GM18907 (cell line): ENCODE measurements around the gene CDK14.
A peak's percentile ranks its signal among the peaks of the same experiment; 100 is the strongest.
"Not testable (repeated sequence)": the region's sequence is repeated elsewhere in the genome, so short reads cannot be mapped to it uniquely, and the experiment has no call there.

Experiments
- ATAC-seq: cut with Tn5 transposase; IDR thresholded peaks from one replicate; pipeline ENCODE4 v1.9.1; 2021; ENCODE audit warnings: mild to moderate bottlenecking, moderate library complexity; ENCODE audit not compliant: unreplicated experiment

Gene CDK14

DNA sequence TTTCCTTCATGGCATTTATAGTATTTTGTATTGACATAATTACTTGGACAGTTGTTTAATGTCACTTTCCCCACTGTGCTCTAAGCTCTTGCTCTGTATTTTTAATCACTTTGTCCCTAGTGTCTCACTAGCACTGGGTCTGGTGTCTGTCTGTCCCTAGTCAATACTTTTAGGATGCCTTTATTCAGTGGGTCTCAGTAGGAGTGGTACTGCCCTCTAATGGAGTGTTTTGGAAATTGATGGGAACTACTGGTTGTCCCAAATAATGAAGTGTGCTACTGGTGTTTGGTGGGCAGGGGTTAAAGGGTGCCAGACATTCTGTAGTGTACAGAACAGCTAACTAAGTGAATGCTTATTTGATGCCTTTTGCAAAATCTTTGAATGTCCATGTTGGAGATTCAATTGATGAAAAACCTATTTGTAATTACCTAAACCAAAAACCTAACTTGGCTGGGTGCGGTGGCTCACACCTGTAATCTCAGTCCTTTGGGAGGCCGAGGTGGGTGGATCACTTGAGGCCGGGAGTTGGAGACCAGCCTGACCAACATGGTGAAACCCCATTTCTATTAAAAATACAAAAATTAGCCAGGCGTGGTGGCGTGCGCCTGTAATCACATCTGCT is 33.3 kb downstream of the CDK14 start:
- peak; percentile 75 for ATAC-seq

DNA sequence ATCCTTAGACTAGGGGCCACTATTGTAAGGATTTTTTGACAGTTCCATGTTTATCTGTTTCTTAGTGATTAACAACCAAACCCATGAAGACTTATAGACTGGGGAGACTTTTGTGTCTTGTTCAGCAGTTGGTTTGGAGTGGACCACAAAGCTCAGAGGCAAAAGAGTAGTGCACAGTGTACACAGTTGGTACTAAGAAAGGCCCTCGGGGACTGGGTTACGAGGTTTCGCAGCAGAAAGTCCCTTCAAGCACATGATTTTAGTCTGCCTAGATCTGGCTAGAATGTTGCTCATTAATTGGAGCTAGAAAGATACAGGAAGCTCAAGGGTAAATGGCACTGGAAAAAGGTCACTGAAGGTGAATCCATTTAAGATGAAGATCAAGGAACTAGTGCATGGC is 35.4 kb downstream of the CDK14 start:
- no peak for ATAC-seq

DNA sequence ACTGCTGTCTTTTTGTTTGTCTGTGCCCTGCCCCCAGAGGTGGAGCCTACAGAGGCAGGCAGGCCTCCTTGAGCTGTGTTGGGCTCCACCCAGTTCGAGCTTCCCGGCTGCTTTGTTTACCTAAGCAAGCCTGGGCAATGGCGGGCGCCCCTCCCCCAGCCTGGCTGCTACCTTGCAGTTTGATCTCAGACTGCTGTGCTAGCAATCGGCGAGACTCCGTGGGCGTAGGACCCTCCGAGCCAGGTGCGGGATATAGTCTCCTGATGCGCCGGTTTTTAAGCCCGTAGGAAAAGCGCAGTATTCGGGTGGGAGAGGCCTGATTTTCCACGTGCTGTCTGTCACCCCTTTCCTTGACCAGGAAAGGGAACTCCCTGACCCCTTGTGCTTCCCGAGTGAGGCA is 43.6 kb downstream of the CDK14 start:
- not testable (repeated sequence) for ATAC-seq

DNA sequence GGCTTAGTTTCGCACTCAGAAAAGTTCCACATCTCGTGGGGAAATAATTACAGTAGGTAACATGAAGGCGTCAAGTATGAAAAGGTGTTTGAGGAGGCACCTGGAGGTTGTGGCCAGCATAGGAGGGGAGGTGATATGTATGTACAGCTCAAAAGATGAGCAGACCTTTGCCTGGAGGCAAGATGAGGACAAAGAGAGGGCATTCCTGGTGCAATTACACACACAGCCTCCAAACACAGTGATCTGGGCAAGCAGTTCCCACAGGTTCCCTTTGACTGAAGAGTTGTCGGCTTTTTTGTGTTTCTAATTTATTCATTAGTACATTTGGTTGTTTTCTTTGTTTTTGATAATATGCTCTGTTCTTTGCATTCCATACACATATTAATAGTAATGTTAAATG is 46.9 kb downstream of the CDK14 start:
- no peak for ATAC-seq

DNA sequence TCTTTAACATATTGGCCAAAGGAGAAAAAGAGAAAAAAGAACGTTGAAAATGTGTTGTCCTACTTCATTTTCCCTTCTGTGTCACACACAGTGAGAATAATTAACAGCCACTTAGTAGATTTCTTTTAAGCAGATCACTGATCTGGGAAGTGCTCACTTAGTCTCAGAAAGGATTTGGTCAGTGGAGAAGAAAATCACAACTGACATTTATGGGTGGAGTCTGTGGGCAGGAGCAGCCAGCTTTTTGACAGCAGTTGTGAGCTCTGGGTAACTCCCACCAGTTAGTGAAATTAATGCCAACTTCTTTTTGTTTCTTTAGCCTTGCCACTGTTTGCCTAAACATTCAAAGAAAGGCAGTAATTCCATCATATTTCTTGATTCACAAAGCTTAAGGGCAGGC is 49.7 kb downstream of the CDK14 start:
- peak; percentile 71 for ATAC-seq

DNA sequence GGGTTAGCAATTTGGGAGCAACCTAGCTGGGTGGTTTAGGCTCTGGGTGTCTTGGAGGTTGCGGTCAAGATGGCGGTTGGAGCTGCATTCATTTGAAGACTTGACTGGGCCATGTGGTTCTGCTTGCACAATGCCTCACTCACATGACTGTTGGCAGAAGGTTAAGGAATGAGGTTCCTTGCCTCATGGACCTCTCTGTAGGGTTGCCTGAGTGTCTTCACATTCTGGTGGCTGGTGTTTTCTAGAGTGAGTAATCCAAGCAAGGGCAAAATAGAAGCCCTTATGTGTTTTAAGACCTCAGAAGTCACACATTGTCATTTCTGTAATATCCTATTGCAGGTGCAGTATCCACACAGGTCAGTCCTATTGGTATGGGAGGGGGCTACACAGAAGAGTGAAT is 52.0 kb downstream of the CDK14 start:
- no peak for ATAC-seq

DNA sequence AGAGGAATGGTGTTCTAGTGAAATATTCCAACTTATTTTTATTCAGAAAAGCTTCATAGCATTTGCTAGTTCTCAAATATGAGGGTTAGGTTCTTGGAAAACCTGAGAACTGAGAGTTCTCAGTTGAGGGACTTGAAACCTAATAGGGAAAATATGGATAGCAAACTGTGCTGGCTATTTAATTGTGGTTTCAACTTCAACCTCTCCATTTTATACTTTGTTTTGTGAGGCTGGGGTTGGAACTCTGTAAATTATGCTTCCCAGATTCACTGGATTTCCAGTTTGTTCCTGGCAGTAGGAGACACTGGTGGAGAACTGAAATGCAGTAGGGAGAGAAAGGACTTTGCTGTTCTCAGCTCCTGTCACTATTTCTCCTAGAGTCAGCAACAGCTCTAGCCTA is 52.7 kb downstream of the CDK14 start:
- ATAC-seq, result no peak

DNA sequence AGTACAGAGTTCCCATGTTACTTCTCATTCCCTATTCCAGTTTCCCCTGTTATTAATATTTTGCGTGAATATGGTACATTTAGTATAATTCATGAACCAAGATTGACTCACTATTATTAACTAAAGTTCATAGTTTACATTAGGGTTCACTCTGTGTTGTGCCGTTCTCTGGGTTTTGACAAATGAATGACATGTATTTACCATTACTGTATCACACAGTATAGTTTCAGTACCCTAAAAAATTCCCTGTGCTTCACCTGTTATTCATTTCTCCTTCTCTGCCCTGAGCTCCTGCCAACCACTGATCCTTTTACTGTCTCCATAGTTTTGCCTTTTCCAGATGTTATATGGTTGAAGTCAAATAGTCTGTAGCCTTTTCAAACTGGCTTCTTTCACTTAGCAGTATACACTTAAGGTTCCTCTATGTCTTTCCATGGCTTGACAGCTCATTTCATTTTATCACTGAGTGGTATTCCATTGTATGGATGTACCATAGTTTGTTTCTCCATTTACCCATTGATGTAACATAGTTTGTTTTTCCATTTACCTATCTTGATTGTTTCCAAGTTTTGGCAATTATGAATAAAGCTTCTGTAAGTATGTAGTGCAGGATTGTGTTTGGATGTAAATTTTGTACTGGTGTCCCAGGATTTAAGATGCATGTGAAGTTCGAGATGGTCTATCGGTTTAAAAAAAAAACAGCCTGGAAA is 58.8 kb downstream of the CDK14 start:
- ATAC-seq, result no peak

DNA sequence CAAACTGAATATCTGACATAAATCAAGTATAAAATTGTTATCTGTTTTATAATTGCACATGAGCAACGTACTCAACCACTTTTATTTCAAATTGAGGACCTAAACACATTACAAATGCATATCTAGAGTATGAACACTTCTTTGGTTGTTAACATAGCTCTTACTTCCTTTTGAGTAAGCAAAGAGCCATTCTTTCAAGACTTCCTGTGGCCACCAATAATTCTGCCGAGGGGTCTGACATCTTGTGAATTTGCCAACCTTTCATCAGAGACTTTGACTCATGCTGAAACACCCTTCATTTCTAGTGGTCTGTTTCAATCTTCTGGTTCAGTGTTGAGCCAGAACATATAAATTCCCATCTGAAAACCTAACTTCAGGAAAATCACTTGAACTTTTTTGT is 59.4 kb downstream of the CDK14 start:
- ATAC-seq, result peak; percentile 68

DNA sequence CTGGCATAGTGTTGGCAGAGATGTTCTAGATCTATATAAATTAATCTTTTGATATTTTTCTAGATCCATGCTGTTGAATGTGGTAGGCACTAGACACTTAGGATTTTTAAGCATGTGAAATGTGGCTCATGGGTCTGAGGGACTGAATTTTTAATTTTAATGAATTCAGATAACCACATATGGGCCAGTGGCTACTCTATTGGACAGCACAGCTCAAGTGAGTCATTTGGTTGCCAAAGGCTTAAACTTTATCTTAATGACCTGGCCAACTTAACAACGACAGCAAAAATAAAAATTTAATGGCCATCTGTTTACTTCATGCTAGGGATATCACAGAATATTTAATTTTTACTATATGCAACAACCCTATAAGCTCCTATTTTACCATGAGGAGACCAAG is 61.4 kb downstream of the CDK14 start:
- ATAC-seq, result no peak

DNA sequence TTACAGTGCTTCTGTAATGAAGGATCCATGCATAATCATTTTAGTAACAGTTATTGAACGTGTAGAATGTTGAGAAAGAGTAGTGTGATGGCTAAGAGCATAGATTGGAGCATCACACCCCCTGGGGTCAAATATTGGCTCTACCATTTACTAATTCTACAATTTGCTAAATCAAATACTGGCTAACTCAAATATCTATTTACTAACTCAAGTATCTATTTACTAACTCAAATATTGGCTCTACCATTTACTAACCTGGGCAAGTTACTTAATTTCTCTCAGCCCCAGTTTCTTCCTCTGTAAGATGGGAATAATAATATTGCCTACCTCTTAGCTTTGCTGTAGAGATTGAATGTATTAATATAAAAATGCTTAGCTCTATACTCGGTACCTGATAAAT is 64.0 kb downstream of the CDK14 start:
- ATAC-seq, result no peak

DNA sequence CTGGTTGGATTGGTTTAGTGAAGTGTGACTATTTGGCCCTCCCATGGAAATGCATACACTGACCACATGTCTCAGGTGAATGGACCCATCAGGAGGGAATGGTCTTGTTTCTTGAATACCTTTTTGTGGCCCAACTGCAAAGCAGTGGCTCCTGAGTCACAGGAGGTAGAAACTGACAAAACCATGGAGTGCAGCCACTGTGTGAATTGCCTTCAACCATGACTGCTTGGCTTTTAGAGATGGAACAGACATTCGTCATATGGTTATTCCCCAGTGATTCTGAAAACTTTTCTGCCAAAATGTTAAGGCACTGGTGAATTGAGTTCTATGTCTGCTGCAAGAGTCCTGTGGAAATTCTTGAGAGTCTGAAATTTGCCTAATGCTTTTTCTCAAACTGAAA is 64.7 kb downstream of the CDK14 start:
- peak; percentile 62 for ATAC-seq

DNA sequence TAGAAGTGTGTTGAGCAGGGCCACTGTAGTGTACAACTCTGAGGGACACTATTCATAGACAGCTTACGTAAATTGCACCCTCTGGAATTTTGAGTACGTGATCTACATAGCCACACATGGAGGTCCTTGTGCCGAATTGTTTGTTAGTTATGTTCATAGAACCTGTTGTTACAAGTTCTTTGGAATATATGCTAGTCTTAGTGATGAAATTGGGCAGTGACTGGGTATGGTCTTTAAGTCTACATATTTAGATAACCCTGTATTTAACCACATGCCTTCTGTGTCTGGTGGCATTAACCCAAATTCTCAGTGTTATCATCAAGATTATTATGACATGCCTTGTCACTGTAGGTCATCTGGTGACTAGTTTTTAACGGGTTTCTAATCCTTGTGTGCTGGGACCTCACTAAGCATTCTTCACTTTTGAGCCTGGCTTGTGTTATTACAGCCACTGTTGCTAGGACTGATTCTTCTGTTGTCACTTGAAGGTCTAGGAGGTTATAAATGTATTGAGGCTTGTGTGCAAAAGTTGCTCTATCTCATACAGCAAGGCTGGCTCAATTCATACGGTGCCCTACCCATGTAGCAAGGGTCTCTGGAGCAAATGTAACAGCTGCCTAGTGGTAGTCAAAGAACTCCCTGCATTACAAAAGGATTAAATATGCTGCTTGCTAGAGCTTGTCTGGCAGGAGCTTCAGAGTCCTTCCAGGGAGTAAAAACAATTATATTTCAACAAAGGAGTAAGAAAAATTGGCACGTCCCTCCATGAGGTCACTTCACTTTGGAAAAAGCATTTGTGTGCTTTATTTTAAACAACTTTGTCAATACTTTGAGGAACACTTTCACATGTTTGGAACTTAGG is 65.4 kb downstream of the CDK14 start:
- peak; percentile 17 for ATAC-seq

DNA sequence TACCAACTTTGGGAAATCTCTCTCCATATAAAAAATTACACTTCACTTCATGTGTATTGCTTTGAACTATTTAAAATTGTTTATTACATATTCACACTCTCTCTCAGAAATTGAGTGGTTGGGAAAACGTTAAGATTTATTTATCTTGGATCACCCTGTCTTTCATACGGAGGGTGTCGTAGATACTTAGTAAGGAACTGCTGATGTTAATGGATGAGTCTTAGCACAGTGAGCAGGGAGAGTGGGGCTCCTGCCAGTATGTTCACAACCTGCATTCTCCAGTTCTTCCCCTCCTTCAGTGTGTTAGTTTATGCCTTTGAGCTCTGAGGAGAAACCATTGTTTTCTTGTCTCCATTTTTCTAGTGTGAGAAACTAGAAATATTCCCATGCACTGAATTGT is 67.1 kb downstream of the CDK14 start:
- ATAC-seq, result no peak

DNA sequence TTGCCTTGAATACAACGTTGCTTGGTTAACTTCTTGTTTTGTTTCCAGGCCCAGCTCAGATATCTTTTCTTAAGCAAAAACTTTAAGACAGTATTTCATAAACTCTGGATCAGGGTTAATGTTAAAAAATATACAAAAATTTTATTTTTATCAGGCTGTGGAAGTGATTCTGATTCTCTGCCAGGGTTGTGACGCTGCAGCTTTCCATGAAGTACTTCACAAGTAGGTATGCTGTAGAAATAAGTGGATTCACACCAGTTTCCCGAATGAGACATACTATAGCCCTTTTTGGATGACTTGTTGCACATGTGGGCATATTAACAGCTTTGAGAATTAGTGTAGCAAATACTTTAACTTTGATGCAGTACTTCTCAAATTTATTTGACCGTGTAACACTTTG is 70.1 kb downstream of the CDK14 start:
- no peak for ATAC-seq

DNA sequence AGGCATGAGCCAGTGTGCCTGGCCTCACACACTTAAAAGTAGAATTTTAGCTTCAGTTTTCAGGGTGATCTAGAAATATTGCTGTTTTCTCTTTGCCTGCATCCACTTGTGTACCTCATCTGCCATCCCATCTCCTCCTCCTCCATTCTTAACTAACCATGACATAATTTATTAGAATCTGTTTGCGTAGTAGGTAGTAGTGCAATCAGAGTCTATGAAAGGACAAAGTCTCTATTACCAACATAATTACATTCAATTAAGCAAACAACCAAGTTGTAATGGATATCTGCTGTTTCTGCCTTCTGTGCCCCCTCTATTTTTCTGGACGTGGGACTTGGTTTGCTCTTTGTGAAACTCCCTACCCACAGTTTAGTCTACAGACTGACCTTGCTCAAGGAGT is 72.9 kb downstream of the CDK14 start:
- ATAC-seq, result no peak

DNA sequence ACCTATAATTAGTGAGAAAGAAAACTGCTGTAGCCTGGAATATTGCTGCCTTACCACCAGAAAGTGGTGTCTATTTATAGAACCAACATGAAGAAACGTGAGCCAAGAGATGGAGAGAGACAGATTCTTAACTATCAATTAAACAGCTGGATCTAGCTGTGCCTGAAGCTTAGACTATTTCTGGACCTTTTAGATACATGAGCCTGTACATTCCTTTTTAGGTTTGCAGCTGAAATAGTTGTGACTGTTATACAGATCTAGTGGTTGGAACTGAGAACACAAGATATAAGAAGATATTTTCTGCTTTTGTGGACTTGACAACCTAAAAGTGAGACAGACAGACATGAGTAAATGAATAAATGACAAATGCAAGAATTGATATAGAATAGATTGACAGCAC is 73.4 kb downstream of the CDK14 start:
- no peak for ATAC-seq

DNA sequence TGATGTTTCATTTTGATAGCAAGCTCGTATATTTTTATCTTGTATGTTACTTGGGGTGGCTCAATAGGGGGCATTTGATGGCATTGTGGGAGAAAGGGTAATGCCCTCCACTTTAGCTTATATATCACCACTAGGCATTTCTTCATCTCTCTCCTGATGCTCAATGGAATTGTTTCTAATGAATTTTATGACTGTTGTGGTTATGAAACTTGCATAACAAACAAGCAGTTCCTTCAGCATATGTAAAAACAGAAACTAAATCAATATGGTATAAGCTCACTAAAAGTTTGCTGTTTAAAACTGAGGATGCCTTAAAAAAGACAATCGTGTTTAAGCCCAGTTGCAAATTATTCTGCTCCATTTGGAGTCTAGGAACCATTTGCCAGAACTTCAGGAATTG is 75.5 kb downstream of the CDK14 start:
- ATAC-seq, result no peak

DNA sequence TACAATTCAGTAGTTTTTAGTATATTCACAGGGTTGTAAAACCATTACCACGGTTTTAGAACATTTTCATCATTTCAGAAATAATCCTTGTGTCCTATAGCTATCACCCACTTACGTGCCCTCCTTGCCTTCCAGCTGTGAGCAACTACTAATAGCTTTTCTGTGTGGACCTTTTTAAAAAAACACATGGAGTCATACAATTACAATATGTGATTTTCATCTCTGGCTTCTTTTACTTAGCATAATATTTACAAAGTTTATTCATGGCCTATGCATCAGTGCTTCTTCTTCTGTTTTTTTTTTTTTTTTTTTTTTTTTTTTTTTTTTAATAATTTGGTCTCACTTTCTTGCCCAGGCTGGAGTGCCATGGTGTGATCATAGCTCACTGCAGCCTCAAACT is 76.1 kb downstream of the CDK14 start:
- no peak for ATAC-seq

DNA sequence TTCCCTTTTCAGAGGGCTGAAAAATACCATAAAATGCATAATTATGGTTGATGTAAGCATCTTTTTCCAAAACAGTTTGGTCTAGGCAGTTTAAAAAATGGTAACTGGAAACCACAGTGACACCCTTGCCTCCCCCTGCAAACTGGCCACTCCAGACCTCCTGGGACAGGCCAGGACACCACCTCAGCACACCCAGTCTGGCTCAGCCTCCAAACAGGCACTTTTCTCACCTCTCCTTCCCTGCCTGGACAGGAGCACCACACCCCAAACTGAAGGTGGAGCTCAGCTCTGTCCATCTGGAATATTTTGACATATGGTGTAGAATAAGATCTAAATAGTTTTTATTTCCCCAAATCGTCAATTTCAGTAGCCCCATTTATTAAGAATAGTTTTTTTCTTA is 78.5 kb downstream of the CDK14 start:
- ATAC-seq, result no peak

DNA sequence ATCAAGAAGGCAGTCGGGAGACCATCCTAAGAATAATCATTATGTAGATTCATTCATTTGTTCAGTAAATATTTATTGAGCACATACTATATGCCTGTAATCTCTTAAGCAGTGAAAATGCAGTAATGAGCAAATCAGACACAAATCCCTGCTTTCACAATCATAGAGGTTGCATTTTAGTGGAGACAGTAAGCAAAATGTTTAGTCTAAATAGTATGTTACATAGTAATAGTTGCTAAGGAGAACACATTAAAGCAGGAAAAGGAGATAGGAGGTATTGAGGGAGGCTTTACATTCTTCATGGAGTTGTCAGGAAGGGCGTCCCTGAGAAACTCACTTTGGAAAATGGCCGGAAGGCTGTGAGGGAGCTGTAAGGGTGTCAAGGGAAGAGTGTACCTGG is 79.9 kb downstream of the CDK14 start:
- ATAC-seq, result no peak
